ES-I3 (cell line): ENCODE measurements around the gene STAMBPL1.
"Not testable (repeated sequence)": the region's sequence is repeated elsewhere in the genome, so short reads cannot be mapped to it uniquely, and the experiment has no call there.

Experiments used
- H3K36me3 ChIP-seq: 2 replicates; pipeline ENCODE4 v1.6.1; 2013; ENCODE audit warnings: mild to moderate bottlenecking, low read length, control low read depth, moderate library complexity; ENCODE audit not compliant: insufficient read depth
- H3K4me1 ChIP-seq: 2 replicates; pipeline ENCODE4 v1.6.1; 2013; ENCODE audit warnings: mild to moderate bottlenecking, control low read depth, low read length; ENCODE audit not compliant: insufficient read depth
- H3K9ac ChIP-seq: 2 replicates; pipeline ENCODE4 v1.6.1; 2013; ENCODE audit warnings: low read depth, mild to moderate bottlenecking, low read length, moderate library complexity
- H3K9me3 ChIP-seq: 2 replicates; pipeline ENCODE4 v1.6.1; 2013; ENCODE audit warnings: mild to moderate bottlenecking, low read length, moderate library complexity; ENCODE audit not compliant: control insufficient read depth, insufficient read depth

Gene STAMBPL1

GRCh38 chr10:88931548-88931947, 51.5 kb downstream of the STAMBPL1 start:
- Histone ChIP-seq H3K4me1 (no peaks in the 10 kb centered on the region), H3K9ac (no peak overlapping the region), H3K9me3 (no peaks in the 10 kb centered on the region), H3K36me3 (no peaks in the 10 kb centered on the region)

- not testable (repeated sequence) for H3K9ac ChIP-seq, H3K4me1 ChIP-seq, H3K36me3 ChIP-seq, H3K9me3 ChIP-seq
These were observed 52.0 kb downstream of the STAMBPL1 start for GRCh38 chr10:88932029-88932428.

DNA sequence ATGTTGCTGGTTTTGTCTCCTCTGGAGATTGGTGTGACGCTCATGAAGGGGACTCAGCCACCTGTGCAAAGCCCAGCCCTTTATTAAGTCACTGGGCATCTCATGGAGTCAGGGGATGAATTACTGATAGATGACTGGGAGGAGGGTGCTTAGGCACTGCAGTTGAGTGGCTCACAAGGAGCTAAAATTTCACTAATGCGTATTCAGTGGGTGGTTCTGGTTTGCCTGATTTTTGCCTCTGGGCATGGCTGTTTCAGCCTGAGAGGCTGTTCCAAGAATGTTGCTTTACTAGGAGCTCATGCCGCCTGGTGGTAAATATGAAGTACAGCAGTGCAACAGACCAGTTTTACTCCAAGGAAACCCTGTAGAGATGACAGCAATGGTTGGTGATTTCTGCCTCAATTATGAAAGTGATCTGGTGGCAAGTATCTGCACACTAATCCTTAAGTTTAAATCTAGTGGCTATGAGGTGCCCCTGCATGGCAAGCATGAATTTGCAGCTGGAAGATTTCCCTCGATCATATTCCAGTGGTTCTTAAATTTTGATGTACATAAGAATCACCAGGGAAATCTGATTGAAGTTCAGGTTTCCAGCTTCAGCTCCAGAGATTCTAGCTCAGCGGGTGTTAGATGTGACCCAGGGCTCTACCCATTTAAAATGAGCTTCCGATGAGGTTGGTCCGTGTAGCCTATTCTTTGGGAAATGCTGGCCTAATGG, 52.7 kb downstream of the STAMBPL1 start:
- Histone ChIP-seq H3K9me3 (no peaks in the 10 kb centered on the region), H3K9ac (no peak overlapping the region), H3K4me1 (no peaks in the 10 kb centered on the region), H3K36me3 (no peaks in the 10 kb centered on the region)

DNA sequence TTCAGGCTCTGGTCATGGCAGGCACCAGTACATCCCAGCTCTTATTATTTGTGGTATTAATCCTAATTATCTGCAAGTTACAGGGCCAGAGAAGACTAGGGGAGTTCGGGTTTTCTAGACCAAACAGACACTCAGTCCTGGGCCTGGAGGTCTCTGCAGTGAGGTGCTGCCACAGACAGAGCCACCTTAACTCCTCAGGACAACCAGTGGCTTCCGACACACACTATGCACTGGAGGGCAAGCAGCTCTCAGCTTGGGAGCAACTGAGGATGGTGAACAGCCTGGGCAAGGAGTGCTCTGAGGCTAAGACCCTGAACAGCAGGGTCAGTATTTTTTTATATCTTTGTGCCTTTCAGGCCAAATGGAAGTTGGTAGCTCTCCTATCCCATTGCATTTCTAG, 53.5 kb downstream of the STAMBPL1 start:
- H3K4me1 ChIP-seq: no peaks in the 10 kb centered on the region
- H3K36me3 ChIP-seq: no peaks in the 10 kb centered on the region; the same call in 1 of the 2 replicates
- no peaks in the 10 kb centered on the region for H3K9me3 ChIP-seq
- H3K9ac ChIP-seq: no peak overlapping the region

- H3K9me3 ChIP-seq: no peaks in the 10 kb centered on the region
- no peak overlapping the region for H3K9ac ChIP-seq
- H3K36me3 ChIP-seq: no peaks in the 10 kb centered on the region; the same call in 1 of the 2 replicates
- no peaks in the 10 kb centered on the region for H3K4me1 ChIP-seq
These were observed 55.0 kb downstream of the STAMBPL1 start for GRCh38 chr10:88934900-88935672.

GRCh38 chr10:88936656-88937055, 56.6 kb downstream of the STAMBPL1 start:
- Histone ChIP-seq H3K9me3 (no peaks in the 10 kb centered on the region), H3K4me1 (no peaks in the 10 kb centered on the region), H3K36me3 (no peaks in the 10 kb centered on the region; the same call in 1 of the 2 replicates), H3K9ac (no peak overlapping the region)

DNA sequence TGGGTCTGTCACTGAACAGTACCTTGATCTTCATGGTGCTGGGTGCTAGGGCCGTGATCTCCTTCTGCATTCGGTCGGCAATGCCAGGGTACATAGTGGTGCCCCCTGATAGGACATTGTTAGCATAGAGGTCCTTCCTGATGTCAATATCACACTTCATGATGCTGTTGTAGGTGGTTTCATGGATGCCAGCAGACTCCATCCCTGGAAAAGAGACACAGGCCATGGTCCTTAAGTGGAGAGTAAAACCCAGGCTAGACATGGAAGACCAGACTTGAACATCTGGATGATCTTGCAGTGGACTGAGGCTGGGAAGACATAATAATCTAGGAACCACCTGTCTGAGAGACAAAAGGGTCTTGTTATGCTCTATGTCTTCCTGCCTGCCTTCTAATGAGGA, 58.0 kb downstream of the STAMBPL1 start:
- Histone ChIP-seq H3K4me1 (no peaks in the 10 kb centered on the region), H3K9me3 (no peaks in the 10 kb centered on the region), H3K9ac (no peak overlapping the region), H3K36me3 (no peaks in the 10 kb centered on the region; the same call in 1 of the 2 replicates)

DNA sequence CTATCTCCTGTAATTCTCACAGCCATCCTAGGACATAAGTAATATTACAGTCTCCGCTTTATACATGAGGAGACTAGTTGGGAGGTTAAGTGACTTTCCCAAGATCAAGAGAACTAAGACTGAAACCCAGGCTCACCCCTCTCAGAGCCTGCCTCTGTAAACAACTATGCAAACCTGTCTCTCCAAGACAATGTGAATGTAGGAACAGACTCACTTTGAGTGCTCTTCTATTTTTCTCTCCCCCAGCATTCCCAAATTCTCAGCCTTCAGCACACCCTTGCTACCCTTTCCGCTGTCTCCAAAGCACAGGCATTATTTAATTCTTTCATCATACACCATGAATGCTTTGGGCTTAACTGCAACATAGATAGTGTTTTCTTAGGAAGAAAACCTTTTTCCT, 58.9 kb downstream of the STAMBPL1 start:
- Histone ChIP-seq H3K4me1 (no peaks in the 10 kb centered on the region), H3K9ac (no peak overlapping the region), H3K36me3 (no peaks in the 10 kb centered on the region; the same call in 1 of the 2 replicates), H3K9me3 (no peaks in the 10 kb centered on the region)

DNA sequence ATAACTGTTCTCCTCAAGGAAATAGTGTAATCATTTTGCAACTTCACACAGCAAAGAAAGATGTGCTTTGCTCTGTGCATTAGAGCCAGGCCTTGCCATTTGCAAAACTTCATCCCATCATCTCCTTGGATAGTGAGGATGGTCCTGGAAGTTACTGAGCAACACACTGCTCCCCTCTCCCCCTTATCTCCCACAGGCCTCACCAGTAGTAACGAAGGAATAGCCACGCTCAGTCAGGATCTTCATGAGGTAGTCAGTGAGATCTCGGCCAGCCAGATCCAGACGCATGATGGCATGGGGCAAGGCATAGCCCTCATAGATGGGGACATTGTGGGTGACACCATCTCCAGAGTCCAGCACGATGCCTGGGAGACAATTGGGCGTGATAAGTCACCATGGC, 61.0 kb downstream of the STAMBPL1 start:
- Histone ChIP-seq H3K9me3 (no peaks in the 10 kb centered on the region), H3K4me1 (no peaks in the 10 kb centered on the region), H3K36me3 (no peaks in the 10 kb centered on the region; the same call in 1 of the 2 replicates), H3K9ac (no peak overlapping the region)

GRCh38 chr10:88943778-88944177, 63.7 kb downstream of the STAMBPL1 start:
- Histone ChIP-seq H3K4me1 (no peaks in the 10 kb centered on the region), H3K9ac (no peak overlapping the region), H3K9me3 (no peaks in the 10 kb centered on the region), H3K36me3 (no peaks in the 10 kb centered on the region)

DNA sequence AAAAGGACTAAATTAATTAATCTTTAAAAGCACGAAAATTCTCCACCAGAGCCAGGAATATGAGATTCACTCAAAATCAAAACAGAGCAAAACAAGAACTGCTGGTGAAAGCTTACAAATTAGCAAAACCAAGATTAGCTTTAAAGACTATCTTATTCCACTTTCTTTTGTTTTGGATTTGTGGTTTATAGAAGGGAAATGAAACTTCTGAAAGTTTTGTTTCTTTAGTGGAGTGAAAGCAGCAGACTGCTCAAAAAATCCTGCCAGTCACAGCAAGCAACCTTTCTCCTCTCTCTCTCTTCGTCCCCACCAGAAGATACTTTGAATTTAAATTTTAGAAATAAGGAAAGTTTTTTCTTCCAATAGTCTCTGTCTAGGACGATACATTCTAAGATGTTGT, 64.8 kb downstream of the STAMBPL1 start:
- Histone ChIP-seq H3K9ac (no peak overlapping the region), H3K4me1 (no peaks in the 10 kb centered on the region), H3K9me3 (no peaks in the 10 kb centered on the region), H3K36me3 (no peaks in the 10 kb centered on the region)

GRCh38 chr10:88946200-88946599, 66.2 kb downstream of the STAMBPL1 start:
- H3K4me1 ChIP-seq: no peaks in the 10 kb centered on the region
- H3K9ac ChIP-seq: no peak overlapping the region
- H3K9me3 ChIP-seq: no peaks in the 10 kb centered on the region
- no peaks in the 10 kb centered on the region for H3K36me3 ChIP-seq

DNA sequence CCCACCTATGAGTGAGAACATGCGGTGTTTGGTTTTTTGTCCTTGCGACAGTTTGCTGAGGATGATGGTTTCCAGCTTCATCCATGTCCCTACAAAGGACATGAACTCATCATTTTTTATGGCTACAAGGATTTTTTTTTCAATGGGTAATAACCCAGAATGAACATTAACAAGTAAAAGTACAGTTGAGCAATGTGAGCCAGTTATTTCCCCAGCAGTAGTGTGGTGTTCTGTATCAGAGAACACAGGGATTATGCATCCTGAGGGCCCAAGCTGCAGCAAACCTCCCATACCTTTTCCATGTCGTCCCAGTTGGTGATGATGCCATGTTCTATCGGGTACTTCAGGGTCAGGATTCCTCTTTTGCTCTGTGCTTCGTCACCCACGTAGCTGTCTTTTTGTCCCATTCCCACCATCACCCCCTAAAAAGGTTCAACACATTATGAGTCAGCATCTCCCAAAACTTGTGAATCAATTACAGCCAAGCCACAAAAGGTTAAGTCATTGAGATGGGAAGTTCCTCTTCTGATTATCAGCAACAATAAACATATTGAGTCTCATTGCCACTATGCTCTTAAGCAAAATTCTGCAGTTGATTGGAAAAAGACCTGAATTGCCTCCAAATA, 67.0 kb downstream of the STAMBPL1 start:
- H3K4me1 ChIP-seq: 0 out of 2 replicates have a peak, but pooled peaks cover 4% of the 10 kb centered on the region
- H3K9me3 ChIP-seq: no peaks in the 10 kb centered on the region
- H3K36me3 ChIP-seq: no peaks in the 10 kb centered on the region
- no peak overlapping the region for H3K9ac ChIP-seq

DNA sequence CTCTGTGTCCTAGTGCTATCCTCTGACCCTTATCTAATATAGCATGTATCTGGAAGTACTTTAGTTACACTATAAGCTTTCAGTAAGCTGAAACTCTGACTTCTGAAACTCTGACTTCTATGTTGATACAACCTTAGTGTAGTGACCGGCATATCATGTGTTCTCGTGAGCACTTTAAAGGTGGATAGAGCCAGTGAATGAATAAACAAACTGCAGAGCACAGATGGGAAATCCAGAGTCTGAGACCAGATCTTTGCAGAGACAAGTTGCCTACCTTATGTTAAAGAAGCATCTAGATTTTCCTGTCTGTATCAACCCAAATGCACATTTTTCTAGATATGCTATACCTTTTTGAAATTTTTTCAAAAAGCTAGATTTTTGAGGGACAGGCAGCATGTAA, 69.0 kb downstream of the STAMBPL1 start:
- Histone ChIP-seq H3K9me3 (no peaks in the 10 kb centered on the region), H3K4me1 (0 out of 2 replicates have a peak, but pooled peaks cover 4% of the 10 kb centered on the region), H3K9ac (no peak overlapping the region)

More for the DNA sequence above, 69.0 kb downstream of the STAMBPL1 start:
- no peaks in the 10 kb centered on the region for H3K36me3 ChIP-seq
